Stomach (tissue), 9 donors: ENCODE results near the gene PAQR7. TPM values are rescaled to one million over a fixed set of nuclear protein-coding genes. Genes with fewer than 3 reads are reported as not detected.

Experiments
- DNase-seq, 2 donors: peaks; one replicate each; pipeline versions ENCODE4 v3.0.0 to v3.0.0-alpha.2; 2013 to 2019
- H3K27ac ChIP-seq, 5 donors: fragments of 200-600 bp in 4 of 5; sonication (generic) in 4 of 5; one replicate each; pipeline ENCODE4 v1.5.1; 2013 to 2019; ENCODE audit warnings: mild to moderate bottlenecking in 1 of 5, moderate library complexity in 1 of 5
- H3K27me3 ChIP-seq, 3 donors: fragments of 200-600 bp; sonication (generic); one replicate each; pipeline ENCODE4 v1.5.1; 2017 to 2019; ENCODE audit warnings: mixed run types in 1 of 3
- H3K36me3 ChIP-seq, 4 donors: fragments of 200-600 bp; sonication (generic); 1 replicate in 3 of 4; 2 replicates in 1 of 4; pipeline ENCODE4 v1.5.1; 2016 to 2019
- H3K4me1 ChIP-seq, 4 donors: fragments of 200-600 bp; sonication (generic); one replicate each; pipeline ENCODE4 v1.5.1; 2016 to 2019
- H3K4me3 ChIP-seq, 4 donors: fragments of 200-600 bp; sonication (generic) in 3 of 4; one replicate each; pipeline ENCODE4 v1.5.1; 2016 to 2019; ENCODE audit warnings: mild to moderate bottlenecking in 1 of 4
- H3K9me3 ChIP-seq, 4 donors: fragments of 200-600 bp; sonication (generic); one replicate each; pipeline ENCODE4 v1.5.1; 2016 to 2019
- EP300 ChIP-seq: sonication (generic); formaldehyde crosslinking; IDR thresholded peaks from one replicate; pipeline ENCODE4 v1.6.1; 2017; ENCODE audit warnings: antibody characterized with exemption
- POLR2A ChIP-seq, 4 donors: fragments of 450-650 bp; IDR thresholded peaks; one replicate each; pipeline ENCODE4 v1.6.1; 2016; ENCODE audit warnings: antibody characterized with exemption in 4 of 4, control low read depth in 2 of 4, mild to moderate bottlenecking in 1 of 4, moderate library complexity in 1 of 4
- POLR2AphosphoS5 ChIP-seq, 3 donors: sonication (generic); formaldehyde crosslinking; IDR thresholded peaks; one replicate each; pipeline ENCODE4 v1.6.1; 2016; ENCODE audit warnings: antibody characterized with exemption in 3 of 3
- WGBS, 5 donors: extraction: QIAGEN DNeasy Blood & Tissue Kit in 3 of 5; methylation state at CpG; one replicate each; pipeline versions ENCODE4 v1.1.5 to v1.1.7; 2013 to 2018; 5-methylcytosine and 5-hydroxymethylcytosine counted together
- intact Hi-C: fragments of 100-400 bp; cut with DNase I; formaldehyde crosslinking; loops from one replicate; pipeline ENCODE4 v1.15.1; 2023; ENCODE audit warnings: low total_unique reads
- polyA plus RNA-seq, 3 donors: library from polyadenylated mRNA; stranded (reverse); fragments of 200-250 nt; gene quantifications; one replicate each; pipeline ENCODE4 v1.2.3, GENCODE V29; 2013
- total RNA-seq, 5 donors: library from RNA; depleted of rRNA; stranded (reverse); fragments of >200 nt; gene quantifications; one replicate each; pipeline versions ENCODE4 v1.1.0 to v1.2.3, GENCODE V29; 2014 to 2016
- TF ChIP-seq, protein P1 (sequence below), 7 experiments: fragments of 450-650 bp in 4 of 7; fragments of 200-600 bp in 3 of 7; sonication (generic) in 3 of 7; IDR thresholded peaks; one replicate each; pipeline ENCODE4 v1.5.1; 2016 to 2019; ENCODE audit warnings: antibody characterized with exemption in 7 of 7, control low read depth in 2 of 7, mild to moderate bottlenecking in 1 of 7
- donor health status: healthy with polysubstance abuse.
- donor health status: Bipolar disorder and iron deficiency.
- donor health status: healthy.

Gene PAQR7
- total and polyA plus RNA-seq, 8 donors: 1.8 to 10.5 (median 5.4) TPM

DNA sequence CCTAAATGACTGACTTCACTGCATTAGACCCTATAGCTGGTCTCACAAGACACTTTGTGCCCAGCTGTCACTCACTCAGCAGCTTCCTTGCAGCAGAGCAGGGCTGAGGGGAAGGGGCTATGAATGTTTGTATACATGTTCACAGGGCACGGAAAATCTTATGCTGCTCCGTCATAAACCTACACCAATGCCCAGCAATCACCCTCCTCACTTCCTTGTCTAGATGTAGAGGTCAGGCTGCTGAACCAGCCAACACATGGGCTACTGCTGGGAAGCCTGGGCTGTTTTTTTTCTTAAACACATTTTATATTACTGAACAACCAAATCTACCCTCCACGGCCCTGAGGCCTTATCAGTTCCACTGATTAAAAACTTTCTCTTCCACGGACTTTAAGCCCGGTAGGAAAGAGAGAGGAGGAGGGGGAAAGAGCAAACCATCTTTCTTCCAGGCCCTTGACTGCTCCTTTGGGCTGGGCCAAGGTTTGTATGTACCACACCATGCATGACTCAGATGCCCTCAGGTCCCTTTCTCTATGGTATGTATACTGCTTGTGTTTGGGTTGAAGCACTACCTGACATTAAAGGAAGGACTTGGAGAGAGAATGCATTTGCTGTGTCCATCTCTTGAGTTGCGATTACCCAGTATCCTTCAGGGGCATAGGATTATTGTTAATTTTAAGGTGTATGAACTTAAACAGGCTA is 43.0 kb downstream of the PAQR7 start:
- Histone ChIP-seq H3K27ac (peak overlapping the region in 2 of 5 donors; percentile 23 to 51), H3K4me1 (peaks cover 0 to 20% (median 6%) of the 10 kb centered on the region in 4 donors), H3K9me3 (no peaks in the 10 kb centered on the region), H3K36me3 (peaks cover 58 to 86% (median 74%) of the 10 kb centered on the region in 4 donors), H3K4me3 (no peak overlapping the region), H3K27me3 (no peaks in the 10 kb centered on the region)
- TF ChIP-seq POLR2AphosphoS5 (IDR thresholded peaks at IDR 0.05): no peak
- TF ChIP-seq, protein P1, sequence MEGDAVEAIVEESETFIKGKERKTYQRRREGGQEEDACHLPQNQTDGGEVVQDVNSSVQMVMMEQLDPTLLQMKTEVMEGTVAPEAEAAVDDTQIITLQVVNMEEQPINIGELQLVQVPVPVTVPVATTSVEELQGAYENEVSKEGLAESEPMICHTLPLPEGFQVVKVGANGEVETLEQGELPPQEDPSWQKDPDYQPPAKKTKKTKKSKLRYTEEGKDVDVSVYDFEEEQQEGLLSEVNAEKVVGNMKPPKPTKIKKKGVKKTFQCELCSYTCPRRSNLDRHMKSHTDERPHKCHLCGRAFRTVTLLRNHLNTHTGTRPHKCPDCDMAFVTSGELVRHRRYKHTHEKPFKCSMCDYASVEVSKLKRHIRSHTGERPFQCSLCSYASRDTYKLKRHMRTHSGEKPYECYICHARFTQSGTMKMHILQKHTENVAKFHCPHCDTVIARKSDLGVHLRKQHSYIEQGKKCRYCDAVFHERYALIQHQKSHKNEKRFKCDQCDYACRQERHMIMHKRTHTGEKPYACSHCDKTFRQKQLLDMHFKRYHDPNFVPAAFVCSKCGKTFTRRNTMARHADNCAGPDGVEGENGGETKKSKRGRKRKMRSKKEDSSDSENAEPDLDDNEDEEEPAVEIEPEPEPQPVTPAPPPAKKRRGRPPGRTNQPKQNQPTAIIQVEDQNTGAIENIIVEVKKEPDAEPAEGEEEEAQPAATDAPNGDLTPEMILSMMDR (IDR thresholded peaks at IDR 0.05): no peak
- TF ChIP-seq EP300: no peak
- intact Hi-C loops: no loop called here
- no peak for DNase-seq
- WGBS, 5 donors: 47 to 65% (median 52%) methylated on average over 6 of the region's 6 CpGs

DNA sequence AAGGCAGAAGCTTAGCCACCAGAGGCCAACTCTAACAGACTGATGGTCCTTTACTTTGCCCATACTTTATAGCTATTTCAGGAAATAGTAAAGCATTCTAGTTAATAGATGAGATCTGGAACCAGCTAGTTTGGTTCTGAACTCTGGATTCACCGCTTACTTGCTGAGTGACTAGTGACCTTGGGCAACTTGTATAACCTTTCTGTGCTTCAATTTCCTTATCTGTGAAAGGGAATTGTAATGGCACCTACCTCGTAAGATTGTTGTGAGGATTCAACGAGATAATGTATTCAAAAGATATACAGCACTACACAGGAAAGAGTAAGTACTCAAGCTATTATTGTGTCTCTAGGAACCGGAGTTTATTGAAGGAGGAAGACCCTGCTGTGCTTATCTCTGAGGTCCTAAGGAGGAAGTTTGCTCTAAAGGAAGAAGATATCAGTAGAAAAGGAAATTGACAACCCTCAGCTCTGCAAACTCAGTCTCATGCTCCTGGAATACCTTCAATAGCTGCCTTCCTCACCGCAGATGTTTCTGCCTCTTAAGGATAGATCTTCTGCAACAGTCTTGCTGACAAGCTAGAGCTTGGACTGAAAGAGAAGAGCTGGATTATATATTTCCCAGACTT is 43.8 kb downstream of the PAQR7 start:
- no peak for DNase-seq
- Histone ChIP-seq H3K4me1 (peaks cover 0 to 12% (median under 1%) of the 10 kb centered on the region in 4 donors), H3K27me3 (no peaks in the 10 kb centered on the region), H3K27ac (peak overlapping the region in 1 of 5 donors; percentile 51), H3K36me3 (peaks cover 66 to 94% (median 83%) of the 10 kb centered on the region in 4 donors), H3K9me3 (no peaks in the 10 kb centered on the region), H3K4me3 (no peak overlapping the region)
- TF ChIP-seq POLR2AphosphoS5 (IDR thresholded peaks at IDR 0.05): no peak
- TF ChIP-seq EP300: no peak
- TF ChIP-seq, protein P1 (IDR thresholded peaks at IDR 0.05): no peak
- TF ChIP-seq POLR2A (IDR thresholded peaks at IDR 0.05): no peak
- intact Hi-C loops: no loop called here
- WGBS, 5 donors: 37 to 50% (median 46%) methylated on average over 5 of the region's 5 CpGs

DNA sequence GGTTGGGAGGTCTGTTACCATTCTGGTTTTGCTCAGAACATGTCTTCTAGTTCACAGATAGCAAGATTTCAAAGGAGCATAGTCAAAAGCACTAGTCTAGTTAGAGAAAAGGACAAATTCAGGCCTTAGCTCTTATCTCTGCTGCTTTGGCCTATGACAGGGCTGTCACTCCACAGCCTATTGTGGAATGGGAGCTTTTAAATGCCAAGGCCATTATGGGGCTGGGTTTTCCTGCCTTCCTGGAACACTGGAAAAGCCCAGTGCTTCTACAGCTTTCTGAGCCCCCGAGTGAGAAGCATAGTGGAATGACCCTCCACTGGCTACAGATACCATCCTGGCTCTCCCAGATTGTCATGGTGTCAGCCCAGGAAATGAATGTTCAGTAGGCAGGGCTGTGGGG is 46.5 kb downstream of the PAQR7 start:
- WGBS, 5 donors: 68 to 91% (median 80%) methylated on average over 1 of the region's 1 CpG

DNA sequence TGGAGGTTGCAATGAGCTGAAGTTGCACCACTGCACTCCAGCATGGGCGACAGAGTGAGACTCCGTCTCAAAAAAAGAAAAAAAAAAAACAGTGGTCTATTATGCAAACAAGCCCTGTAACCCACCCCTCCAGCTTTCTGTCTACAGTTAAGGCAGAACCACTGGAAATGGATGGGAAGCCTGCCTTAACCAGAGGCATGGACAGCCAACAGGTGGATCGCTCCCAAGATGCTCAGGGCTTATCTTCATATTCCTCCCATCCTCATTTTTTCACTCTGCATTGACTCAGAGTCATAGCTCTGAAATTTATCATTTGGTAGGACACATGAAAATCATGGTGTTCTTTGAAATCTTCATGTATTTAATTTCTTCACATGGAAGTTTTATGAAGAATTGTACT is 47.0 kb downstream of the PAQR7 start:
- TF ChIP-seq POLR2AphosphoS5 (IDR thresholded peaks at IDR 0.05): no peak
- TF ChIP-seq POLR2A (IDR thresholded peaks at IDR 0.05): no peak
- TF ChIP-seq, protein P1 (IDR thresholded peaks at IDR 0.05): no peak
- TF ChIP-seq EP300: no peak
- WGBS, 5 donors: 60 to 67% (median 65%) methylated on average over 3 of the region's 3 CpGs
- no peaks in the 10 kb centered on the region for H3K27me3 ChIP-seq
- no peaks in the 10 kb centered on the region for H3K9me3 ChIP-seq
- H3K36me3 ChIP-seq: peaks cover 69 to 91% (median 85%) of the 10 kb centered on the region in 4 donors
- no peak overlapping the region for H3K4me3 ChIP-seq
- intact Hi-C loops: no loop called here
- DNase-seq: no peak
- peaks cover 0 to 28% (median 8%) of the 10 kb centered on the region in 4 donors for H3K4me1 ChIP-seq
- no peak overlapping the region for H3K27ac ChIP-seq

More for the DNA sequence above, 46.5 kb downstream of the PAQR7 start:
- Histone ChIP-seq H3K36me3 (peaks cover 69 to 93% (median 88%) of the 10 kb centered on the region in 4 donors), H3K4me1 (peaks cover 0 to 24% (median 5%) of the 10 kb centered on the region in 4 donors), H3K9me3 (no peaks in the 10 kb centered on the region), H3K27me3 (no peaks in the 10 kb centered on the region), H3K4me3 (no peak overlapping the region), H3K27ac (no peak overlapping the region)
- intact Hi-C loops: no loop called here
- DNase-seq: no peak
- TF ChIP-seq POLR2A (IDR thresholded peaks at IDR 0.05) (no peak), EP300 (no peak), POLR2AphosphoS5 (IDR thresholded peaks at IDR 0.05) (no peak)
- TF ChIP-seq, protein P1 (IDR thresholded peaks at IDR 0.05): no peak
